ENCODE data around the gene REN. TPM values are rescaled to one million over a fixed set of nuclear protein-coding genes. Genes with fewer than 3 reads are reported as not detected.

Gene REN
- total RNA-seq, 1 donor from 2014 or later, result not detected

- DNase-seq (ENCODE audit: low read depth in 2 of 2), result no peak
Observed at GRCh38 chr1:204154568-204155255, 11.4 kb downstream of the REN start.

DNA sequence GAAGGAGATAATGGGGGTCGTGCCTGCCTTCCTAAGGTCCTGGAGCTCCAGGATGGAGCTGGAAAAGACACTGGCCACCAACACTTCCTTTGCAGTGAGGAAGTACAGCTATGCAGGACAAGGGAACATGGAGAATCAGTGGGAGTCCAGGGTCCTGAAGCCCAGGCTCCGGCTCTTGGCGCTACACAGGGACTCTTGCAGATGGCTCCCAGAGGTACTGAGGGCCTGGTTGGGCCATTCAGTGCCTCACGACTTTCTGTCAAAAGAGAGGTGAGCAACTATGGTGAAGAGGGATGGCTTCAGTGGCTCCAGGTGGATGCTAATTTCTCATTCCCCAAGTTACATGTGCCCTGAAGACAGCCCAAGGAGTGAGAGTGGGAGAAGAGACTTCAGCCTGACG, 12.5 kb downstream of the REN start:
- no peak for DNase-seq (ENCODE audit: low read depth in 2 of 2)

GRCh38 chr1:204152310-204153044, 13.7 kb downstream of the REN start:
- peak in 1 of 2 donors; percentile 27 for DNase-seq (ENCODE audit: low read depth in 2 of 2)

DNA sequence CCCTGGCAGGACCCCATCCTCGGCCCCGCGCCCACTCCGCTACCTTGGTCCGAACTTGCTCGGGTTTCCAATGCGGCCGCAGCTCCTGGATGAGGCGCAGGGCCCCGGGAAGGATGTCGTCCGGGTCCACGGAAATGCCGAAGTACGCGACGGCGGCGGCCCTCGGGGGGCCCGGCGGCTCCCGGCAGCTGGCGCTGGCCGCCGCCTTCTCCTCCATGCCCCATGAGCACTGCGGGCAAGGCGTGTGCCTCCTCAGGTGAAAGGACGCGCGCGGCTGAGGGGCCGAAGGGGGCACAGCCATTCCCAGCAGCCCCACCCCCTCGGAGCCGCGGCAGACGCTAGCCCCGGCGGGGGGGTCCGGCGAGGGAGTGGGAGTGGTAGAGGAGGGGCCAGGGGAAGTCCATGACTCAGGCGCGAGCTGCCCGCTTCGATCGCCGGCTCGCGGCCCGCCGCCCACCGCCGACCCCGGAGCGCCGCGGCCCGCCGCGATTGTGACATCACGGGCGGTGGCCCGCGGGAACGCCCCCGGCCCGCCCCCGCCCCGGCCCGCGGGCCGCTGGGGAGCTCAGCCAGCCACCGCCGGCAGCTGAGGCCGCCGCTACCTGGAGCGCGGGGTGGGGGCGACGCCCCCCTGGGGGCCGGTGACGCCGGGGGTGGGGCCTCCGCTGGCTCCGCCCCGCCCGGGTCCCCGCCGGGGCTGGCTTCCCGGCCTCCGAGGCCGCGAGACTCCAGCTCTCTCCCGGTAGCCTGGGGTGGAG, 14.4 kb downstream of the REN start, which contains the start of gene ETNK2:
Gene ETNK2, minus strand, starts transcription at position 493 of the 758 bp plus-strand sequence. Its CDS starts 192 bp downstream, at position 301.
- peak; percentile 48 to 72 for DNase-seq (ENCODE audit: low read depth in 2 of 2)

GRCh38 chr1:204150702-204151551, 15.2 kb downstream of the REN start:
- DNase-seq (ENCODE audit: low read depth in 2 of 2), result no peak

DNA sequence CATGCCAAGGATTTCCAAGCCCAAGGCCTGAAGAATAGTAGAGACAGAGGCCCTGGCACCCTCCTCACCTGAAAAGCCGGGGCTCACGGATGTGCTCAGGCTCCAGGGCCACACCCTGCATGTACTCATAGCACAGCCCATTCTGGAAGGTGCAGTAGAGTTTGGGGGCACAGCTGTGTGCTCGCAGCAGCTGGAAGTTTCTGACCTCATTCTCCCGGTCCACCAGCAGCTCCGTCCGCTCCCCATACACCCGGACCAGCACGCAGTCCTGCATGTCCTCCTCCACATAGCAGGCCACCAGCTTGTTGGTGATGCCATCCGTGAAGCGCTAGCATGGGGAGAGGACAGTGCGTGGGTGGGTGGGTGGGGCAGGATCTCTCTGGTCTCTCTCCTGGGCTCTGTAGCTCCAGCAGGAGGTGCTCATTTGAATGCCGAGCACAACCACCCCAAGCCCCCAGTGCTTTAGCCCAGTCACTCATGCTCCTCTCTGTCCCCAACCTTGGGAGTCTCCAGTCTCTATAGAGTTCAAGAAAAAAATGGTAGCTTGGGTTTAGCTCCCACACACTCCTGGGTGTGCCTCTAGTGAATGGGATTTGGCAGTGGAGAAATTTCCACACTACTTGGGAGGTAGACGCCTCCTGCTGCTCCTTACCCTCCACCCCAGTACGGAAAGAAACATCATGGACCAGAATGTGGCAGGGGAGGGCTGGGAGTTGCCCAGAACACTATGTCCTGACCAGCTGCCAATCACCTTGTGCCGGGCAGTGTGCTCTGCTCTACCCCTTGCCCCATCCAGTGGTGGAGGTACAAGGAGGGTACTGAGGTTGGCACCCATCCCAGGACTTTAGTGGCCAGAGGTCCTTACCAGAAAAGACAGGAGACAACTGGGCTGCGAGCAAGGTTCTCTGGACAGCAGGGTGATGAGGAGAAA, 16.2 kb downstream of the REN start:
- DNase-seq (ENCODE audit: low read depth in 2 of 2), result no peak

- no peak for DNase-seq (ENCODE audit: low read depth in 2 of 2)
Observed at GRCh38 chr1:204149107-204149506, 17.0 kb downstream of the REN start.

DNA sequence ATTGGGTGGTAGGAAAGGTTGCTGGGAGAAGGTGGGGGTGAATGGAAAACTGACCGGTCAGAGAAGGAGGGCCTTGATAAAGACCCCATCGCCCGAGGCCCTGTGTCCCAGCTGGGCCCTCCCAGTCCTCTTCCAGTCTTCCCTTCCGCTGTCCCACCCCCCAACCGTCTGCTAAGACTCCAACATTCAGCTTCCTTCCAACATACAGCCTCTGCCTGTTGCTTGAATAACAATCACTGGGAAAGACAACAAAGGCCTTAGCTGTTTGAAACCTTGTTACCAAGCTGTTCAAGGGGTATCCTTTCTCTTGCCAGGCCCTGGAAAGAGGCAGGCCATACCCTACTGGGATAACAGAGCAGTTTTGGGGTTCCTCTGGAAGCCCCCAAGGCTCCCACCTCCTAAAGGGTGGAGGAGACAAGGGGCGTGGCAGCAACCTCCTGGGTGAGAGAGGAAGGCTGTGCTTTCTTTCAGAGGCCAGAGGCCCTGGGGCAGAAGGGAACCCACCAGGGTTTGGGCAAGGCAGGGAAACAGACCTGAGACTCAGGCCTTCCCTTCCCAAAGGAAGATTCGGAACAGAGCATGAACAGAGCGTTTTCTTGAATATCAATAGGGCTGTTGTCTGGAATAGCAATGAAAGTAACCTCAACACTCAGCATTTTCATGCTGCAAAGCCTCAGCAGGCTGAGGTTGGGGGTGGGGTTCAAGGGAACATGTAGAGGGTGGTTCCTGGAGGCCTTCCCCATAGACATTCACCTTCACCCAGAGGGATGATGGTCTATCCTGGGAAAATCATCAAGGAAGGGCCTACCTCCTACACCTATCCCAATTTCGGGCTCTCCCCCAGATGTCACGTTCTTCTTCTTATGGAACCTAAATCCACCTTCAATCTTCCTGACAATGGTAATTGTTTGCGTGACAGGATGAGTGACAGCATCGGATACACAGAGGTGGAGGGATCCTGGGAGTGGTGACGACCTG, 18.4 kb downstream of the REN start:
- no peak for DNase-seq (ENCODE audit: low read depth in 2 of 2)

GRCh38 chr1:204146965-204147364, 19.2 kb downstream of the REN start:
- no peak for DNase-seq (ENCODE audit: low read depth in 2 of 2)

GRCh38 chr1:204146309-204146708, 19.8 kb downstream of the REN start:
- no peak for DNase-seq (ENCODE audit: low read depth in 2 of 2)

- no peak for DNase-seq (ENCODE audit: low read depth in 2 of 2)
Observed at GRCh38 chr1:204145033-204145504, 21.1 kb downstream of the REN start.

DNA sequence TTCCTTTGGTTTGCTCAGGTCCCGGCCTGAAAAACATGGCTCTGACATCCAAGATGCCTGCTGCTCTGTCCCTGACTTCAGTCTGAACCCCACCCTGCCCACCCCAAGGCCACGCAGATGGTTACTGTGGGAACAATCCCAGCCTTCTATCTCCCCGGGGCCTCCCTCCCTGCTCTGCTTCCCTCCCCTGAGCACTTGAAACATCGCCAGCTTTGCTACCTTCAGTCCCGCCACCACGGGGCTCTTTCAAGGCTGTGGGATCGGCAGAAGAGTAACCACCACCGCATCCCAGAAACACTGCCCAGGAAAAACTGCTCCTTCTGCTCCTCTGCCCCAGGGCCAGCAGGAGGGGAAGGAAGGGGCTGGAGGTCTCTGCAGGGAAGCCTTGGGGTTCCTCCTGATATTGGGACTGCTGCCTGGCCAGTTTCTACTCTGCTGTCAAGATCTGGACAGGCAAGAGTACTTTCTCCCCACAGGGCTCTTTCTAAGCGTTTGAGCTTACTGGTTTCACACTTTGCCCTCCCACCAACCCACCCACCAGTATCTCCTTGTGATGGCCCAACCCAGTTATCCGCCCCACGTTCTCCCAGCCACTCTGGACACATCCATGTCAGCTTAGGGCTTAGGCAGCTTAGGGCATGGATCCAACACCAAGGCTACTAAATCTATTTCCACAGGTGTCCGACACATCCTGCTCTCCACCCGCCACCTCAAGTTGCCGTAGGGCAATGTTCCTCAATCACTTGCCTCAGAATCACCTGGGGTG, 22.7 kb downstream of the REN start:
- DNase-seq (ENCODE audit: low read depth in 2 of 2), result no peak

DNA sequence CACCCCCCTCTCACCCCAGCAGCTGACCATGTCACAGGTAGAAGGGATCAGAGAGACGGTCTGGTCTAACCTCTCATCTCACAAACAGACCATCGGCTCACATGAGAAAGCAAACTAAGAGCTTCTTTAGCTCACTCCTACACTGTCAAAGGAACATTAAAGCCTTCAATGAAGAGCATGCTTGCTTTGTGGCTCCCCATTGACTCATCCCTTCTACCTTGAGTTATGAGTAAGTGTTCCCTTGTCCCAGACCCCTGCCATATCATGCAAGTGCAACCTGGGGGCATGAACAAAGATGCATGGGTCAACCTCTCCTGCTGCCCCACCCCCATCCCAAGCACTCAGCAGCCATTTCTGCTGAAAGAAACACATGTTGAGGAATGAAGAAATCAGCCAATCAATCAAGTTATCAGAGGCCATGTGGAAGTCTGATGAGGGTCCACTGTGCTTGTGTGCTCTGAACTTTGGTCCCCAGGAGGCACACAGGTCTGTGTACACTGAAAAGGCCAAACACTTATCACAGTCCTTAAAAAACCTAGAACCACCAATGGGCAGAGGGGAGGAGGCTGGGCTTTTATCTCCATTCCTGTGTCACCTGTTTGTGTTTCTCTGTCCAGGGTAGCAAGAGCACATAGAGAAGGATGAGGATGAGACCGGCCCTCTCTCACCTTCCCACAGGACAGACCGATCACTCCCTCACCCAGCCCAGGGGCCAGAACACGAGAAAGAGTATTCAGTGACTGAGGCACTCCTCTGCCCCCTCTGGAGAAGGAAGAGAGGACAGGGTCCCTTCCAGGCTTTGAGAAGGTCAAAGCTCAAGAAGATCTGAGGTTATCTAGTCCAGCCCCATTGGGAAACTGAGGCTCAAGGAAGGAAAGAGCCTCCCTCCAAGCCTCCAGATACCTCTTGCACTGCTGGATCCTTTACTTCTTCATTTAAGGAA, 23.8 kb downstream of the REN start:
- no peak for DNase-seq (ENCODE audit: low read depth in 2 of 2)

DNA sequence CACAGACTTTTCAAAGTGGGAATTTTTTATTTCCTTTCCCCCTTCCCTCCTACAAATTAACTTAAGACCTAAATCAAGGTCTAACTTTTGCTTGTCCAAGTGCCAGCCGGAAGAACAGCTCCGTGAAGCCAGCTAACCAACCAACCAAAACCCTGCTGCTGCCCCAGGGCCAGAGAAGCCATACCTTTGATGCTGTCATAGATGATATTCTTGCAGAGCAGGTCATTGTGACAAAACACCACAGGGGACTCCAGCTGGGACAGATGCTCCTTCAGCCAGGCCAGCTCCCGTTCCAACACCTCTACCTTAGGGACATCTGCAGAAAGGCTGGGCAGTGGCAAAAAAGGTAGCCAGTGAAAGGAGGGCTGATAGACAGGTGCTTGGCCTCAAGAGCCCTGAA, 25.0 kb downstream of the REN start:
- no peak for DNase-seq (ENCODE audit: low read depth in 2 of 2)

- DNase-seq (ENCODE audit: low read depth in 2 of 2), result no peak
Observed at GRCh38 chr1:204139952-204140351, 26.2 kb downstream of the REN start.

- DNase-seq (ENCODE audit: low read depth in 2 of 2), result no peak
Observed at GRCh38 chr1:204139088-204139487, 27.0 kb downstream of the REN start.

DNA sequence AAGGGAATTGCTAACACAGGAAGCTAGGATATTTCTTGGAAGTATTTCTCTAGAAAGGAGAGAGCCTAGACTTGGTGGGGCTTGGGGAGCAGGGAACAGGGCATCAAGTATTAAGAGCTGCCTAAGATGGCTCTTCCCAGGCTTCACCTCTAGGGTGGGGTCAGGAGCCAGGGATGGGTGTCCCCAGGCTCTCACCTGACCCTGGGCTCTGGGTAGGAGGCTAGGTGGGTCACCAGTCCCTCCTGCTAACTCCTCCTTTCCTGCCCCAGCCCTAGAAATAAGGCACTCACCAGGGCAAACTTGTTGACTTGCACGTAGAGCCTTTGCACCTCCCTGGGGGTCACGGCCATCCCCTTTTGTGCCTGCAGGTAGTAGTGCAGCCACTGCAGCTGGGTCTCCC, 29.3 kb downstream of the REN start:
- DNase-seq (ENCODE audit: low read depth in 2 of 2), result no peak
